HEK293 (cell line): Measurements from ENCODE around the gene THAP2.

Source experiments
- BCL6B ChIP-seq: fragments of 450-650 bp; formaldehyde crosslinking; IDR thresholded peaks from 2 replicates; pipeline ENCODE4 v1.5.1; 2017; ENCODE audit warnings: missing biosample characterization, missing genetic modification characterization
- EGR2 ChIP-seq: fragments of 450-650 bp; formaldehyde crosslinking; IDR thresholded peaks from 2 replicates; pipeline ENCODE4 v1.5.1; 2016; ENCODE audit warnings: low read depth, missing biosample characterization, missing genetic modification characterization
- HIC1 ChIP-seq: fragments of 450-650 bp; formaldehyde crosslinking; IDR thresholded peaks from 2 replicates; pipeline ENCODE4 v1.5.1; 2016; ENCODE audit warnings: missing biosample characterization, missing genetic modification characterization
- SP7 ChIP-seq: fragments of 450-650 bp; formaldehyde crosslinking; IDR thresholded peaks from 2 replicates; pipeline ENCODE4 v1.5.1; 2016; ENCODE audit warnings: missing biosample characterization, missing genetic modification characterization
- ZBTB1 ChIP-seq: fragments of 450-650 bp; formaldehyde crosslinking; IDR thresholded peaks from 2 replicates; pipeline ENCODE4 v1.5.1; 2016; ENCODE audit warnings: missing biosample characterization, missing genetic modification characterization
- ZBTB21 ChIP-seq: fragments of 450-650 bp; formaldehyde crosslinking; IDR thresholded peaks from 2 replicates; pipeline ENCODE4 v1.5.1; 2017; ENCODE audit warnings: missing biosample characterization, missing genetic modification characterization
- ZBTB7A ChIP-seq: fragments of 450-650 bp; formaldehyde crosslinking; IDR thresholded peaks from 2 replicates; pipeline ENCODE4 v1.5.1; 2016; ENCODE audit warnings: low read depth, missing biosample characterization, missing genetic modification characterization
- ZFP3 ChIP-seq: fragments of 450-650 bp; formaldehyde crosslinking; IDR thresholded peaks from 2 replicates; pipeline ENCODE4 v1.5.1; 2016; ENCODE audit warnings: low read depth, missing biosample characterization, missing genetic modification characterization
- ZNF121 ChIP-seq: fragments of 450-650 bp; formaldehyde crosslinking; IDR thresholded peaks from 2 replicates; pipeline ENCODE4 v1.5.1; 2016; ENCODE audit warnings: missing biosample characterization, missing genetic modification characterization
- ZNF140 ChIP-seq: fragments of 450-650 bp; formaldehyde crosslinking; IDR thresholded peaks from 2 replicates; pipeline ENCODE4 v1.5.1; 2016; ENCODE audit warnings: missing biosample characterization, missing genetic modification characterization
- ZNF146 ChIP-seq: fragments of 450-650 bp; formaldehyde crosslinking; IDR thresholded peaks from 2 replicates; pipeline ENCODE4 v1.5.1; 2016; ENCODE audit warnings: missing biosample characterization, missing genetic modification characterization
- ZNF184 ChIP-seq: fragments of 450-650 bp; IDR thresholded peaks from 2 replicates; pipeline ENCODE4 v1.5.1; 2018; ENCODE audit warnings: missing biosample characterization, mild to moderate bottlenecking, missing genetic modification characterization
- ZNF23 ChIP-seq: fragments of 450-650 bp; formaldehyde crosslinking; IDR thresholded peaks from 2 replicates; pipeline ENCODE4 v1.5.1; 2016; ENCODE audit warnings: missing biosample characterization, missing genetic modification characterization, borderline replicate concordance
- ZNF274 ChIP-seq, 2 experiments: fragments of 200-500 bp in 1 of 2; fragments of 450-650 bp in 1 of 2; sonication (Bioruptor generic) in 1 of 2; formaldehyde crosslinking in 1 of 2; IDR thresholded peaks; 2 replicates each; pipeline versions ENCODE4 v1.5.1 to v1.6.1; 2014 to 2016; ENCODE audit warnings: borderline replicate concordance in 1 of 2, inconsistent platforms in 1 of 2, low read length in 1 of 2, missing biosample characterization in 1 of 2, missing genetic modification characterization in 1 of 2
- ZNF302 ChIP-seq: fragments of 450-650 bp; formaldehyde crosslinking; IDR thresholded peaks from 2 replicates; pipeline ENCODE4 v1.5.1; 2016; ENCODE audit warnings: missing biosample characterization, missing genetic modification characterization, low read depth
- ZNF311 ChIP-seq: fragments of 450-650 bp; formaldehyde crosslinking; IDR thresholded peaks from 2 replicates; pipeline ENCODE4 v1.5.1; 2017; ENCODE audit warnings: missing biosample characterization, missing genetic modification characterization, borderline replicate concordance
- ZNF433 ChIP-seq: fragments of 450-650 bp; formaldehyde crosslinking; IDR thresholded peaks from 2 replicates; pipeline ENCODE4 v1.5.1; 2016; ENCODE audit warnings: missing biosample characterization, missing genetic modification characterization, low read depth
- ZNF488 ChIP-seq: fragments of 450-650 bp; formaldehyde crosslinking; IDR thresholded peaks from 2 replicates; pipeline ENCODE4 v1.5.1; 2016; ENCODE audit warnings: missing biosample characterization, missing genetic modification characterization
- ZNF501 ChIP-seq: fragments of 450-650 bp; formaldehyde crosslinking; IDR thresholded peaks from 2 replicates; pipeline ENCODE4 v1.5.1; 2016; ENCODE audit warnings: missing biosample characterization, missing genetic modification characterization
- ZNF518A ChIP-seq: fragments of 450-650 bp; formaldehyde crosslinking; conservative IDR thresholded peaks from 2 replicates; pipeline ENCODE4 v1.5.1; 2016; ENCODE audit warnings: low read depth, missing biosample characterization, missing genetic modification characterization
- ZNF521 ChIP-seq: fragments of 450-650 bp; formaldehyde crosslinking; IDR thresholded peaks from 2 replicates; pipeline ENCODE4 v1.5.1; 2017; ENCODE audit warnings: missing biosample characterization, mild to moderate bottlenecking, missing genetic modification characterization
- ZNF580 ChIP-seq: fragments of 450-650 bp; formaldehyde crosslinking; IDR thresholded peaks from 2 replicates; pipeline ENCODE4 v1.5.1; 2016; ENCODE audit warnings: missing biosample characterization, missing genetic modification characterization
- ZNF596 ChIP-seq: fragments of 450-650 bp; IDR thresholded peaks from 2 replicates; pipeline ENCODE4 v1.5.0; 2018; ENCODE audit warnings: missing biosample characterization, mild to moderate bottlenecking, missing genetic modification characterization, moderate library complexity
- ZNF610 ChIP-seq: fragments of 450-650 bp; formaldehyde crosslinking; IDR thresholded peaks from 2 replicates; pipeline ENCODE4 v1.5.1; 2016; ENCODE audit warnings: missing biosample characterization, missing genetic modification characterization, borderline replicate concordance
- ZNF629 ChIP-seq: fragments of 450-650 bp; formaldehyde crosslinking; IDR thresholded peaks from 2 replicates; pipeline ENCODE4 v1.5.1; 2017; ENCODE audit warnings: missing biosample characterization, missing genetic modification characterization
- ZNF777 ChIP-seq: fragments of 450-650 bp; formaldehyde crosslinking; IDR thresholded peaks from 2 replicates; pipeline ENCODE4 v1.5.1; 2017; ENCODE audit warnings: missing biosample characterization, missing genetic modification characterization, borderline replicate concordance
- ZSCAN18 ChIP-seq: fragments of 450-650 bp; formaldehyde crosslinking; IDR thresholded peaks from 2 replicates; pipeline ENCODE4 v1.5.1; 2016; ENCODE audit warnings: missing biosample characterization, missing genetic modification characterization
- ZSCAN23 ChIP-seq: fragments of 450-650 bp; formaldehyde crosslinking; IDR thresholded peaks from 2 replicates; pipeline ENCODE4 v1.5.1; 2016; ENCODE audit warnings: missing biosample characterization, missing genetic modification characterization

Gene THAP2

GRCh38 chr12:71662849-71663560 lies 1.1 kb upstream of the THAP2 start (continued):
- TF ChIP-seq ZSCAN18 (no peak), ZNF501 (tag by site-specific recombination) (peak; percentile 18; the same call in 1 of the 2 replicates), ZBTB1 (tag by site-specific recombination) (no peak), ZNF146 (tag by site-specific recombination) (no peak), ZNF777 (tag by site-specific recombination) (no peak; the same call in 1 of the 2 replicates), HIC1 (tag by site-specific recombination) (no peak), EGR2 (tag by site-specific recombination) (peak; percentile 51), ZSCAN23 (tag by site-specific recombination) (no peak), ZFP3 (tag by site-specific recombination) (no peak), SP7 (tag by site-specific recombination) (no peak), ZNF610 (no peak), ZNF121 (tag by site-specific recombination) (no peak), ZBTB21 (tag by site-specific recombination) (no peak), ZNF23 (tag by site-specific recombination) (no peak), ZNF518A (tag by site-specific recombination) (no peak), ZNF488 (tag by site-specific recombination) (no peak), ZNF140 (tag by site-specific recombination) (no peak), ZNF580 (tag by site-specific recombination) (no peak), ZNF184 (tag by site-specific recombination) (no peak), ZNF521 (no peak), ZNF274 (IDR thresholded peaks at IDR 0.05; ENCODE audit: low read length) (no peak), ZNF274 (tag by site-specific recombination; IDR thresholded peaks at IDR 0.05; ENCODE audit: borderline replicate concordance) (no peak), ZNF433 (tag by site-specific recombination) (no peak), BCL6B (no peak), ZBTB7A (tag by site-specific recombination) (no peak), ZNF311 (tag by site-specific recombination) (no peak), ZNF596 (no peak), ZNF629 (tag by site-specific recombination) (0 out of 2 replicates have a peak, but pooled peaks have one; percentile 34), ZNF302 (tag by site-specific recombination) (no peak)
